Type B pancreatic cell (in vitro differentiated cells): ENCODE data around the gene CACNA1B. TPM values are rescaled to one million over a fixed set of nuclear protein-coding genes. Genes with fewer than 3 reads are reported as not detected.

Source experiments
- DNase-seq: peaks from one replicate; pipeline ENCODE4 v3.0.0; 2021; ENCODE audit warnings: mixed read lengths; ENCODE audit not compliant: unreplicated experiment; ENCODE audit errors: extremely low spot score
- H3K27ac Mint-ChIP-seq: 2 replicates; pipeline ENCODE4 v1.8.0; 2021; ENCODE audit warnings: mild to moderate bottlenecking, mixed read lengths
- H3K27me3 Mint-ChIP-seq: 2 replicates; pipeline ENCODE4 v1.8.0; 2021; ENCODE audit warnings: mixed read lengths
- H3K36me3 Mint-ChIP-seq: 2 replicates; pipeline ENCODE4 v1.8.0; 2021; ENCODE audit warnings: mixed read lengths
- H3K4me1 Mint-ChIP-seq: one replicate; pipeline ENCODE4 v1.8.0; 2021; ENCODE audit warnings: mixed read lengths; ENCODE audit not compliant: unreplicated experiment
- H3K4me3 Mint-ChIP-seq: 2 replicates; pipeline ENCODE4 v1.8.0; 2021; ENCODE audit warnings: mild to moderate bottlenecking, mixed read lengths
- H3K9me3 Mint-ChIP-seq: 2 replicates; pipeline ENCODE4 v1.8.0; 2021; ENCODE audit warnings: mixed read lengths
- CTCF ChIP-seq: fragments of 200-600 bp; sonication (generic); conservative IDR thresholded peaks from 2 replicates; pipeline ENCODE4 v1.5.0; 2021; ENCODE audit warnings: antibody characterized with exemption, mild to moderate bottlenecking
- total RNA-seq: library from RNA; stranded (reverse); gene quantifications from 2 replicates; pipeline ENCODE4 v1.2.1, GENCODE V29; 2021; ENCODE audit warnings: low replicate concordance

The CACNA1B gene
- total RNA-seq, 1 donor from 2014 or later = 2.4 TPM

- Mint-ChIP-seq H3K4me1 (no peaks in the 10 kb centered on the region), H3K36me3 (no peaks in the 10 kb centered on the region), H3K4me3 (no peak overlapping the region), H3K27me3 (peaks cover 4% of the 10 kb centered on the region), H3K9me3 (no peaks in the 10 kb centered on the region), H3K27ac (no peak overlapping the region)
- no peak for TF ChIP-seq CTCF
- DNase-seq = peak; percentile 34
Observed at GRCh38 chr9:137913771-137914767, 36.5 kb downstream of the CACNA1B start.

- peaks cover 4% of the 10 kb centered on the region for H3K27me3 Mint-ChIP-seq
- no peaks in the 10 kb centered on the region for H3K36me3 Mint-ChIP-seq
- no peak overlapping the region for H3K4me3 Mint-ChIP-seq
- no peaks in the 10 kb centered on the region for H3K9me3 Mint-ChIP-seq
- no peak overlapping the region for H3K27ac Mint-ChIP-seq
- peak; percentile 36 for DNase-seq
- H3K4me1 Mint-ChIP-seq = no peaks in the 10 kb centered on the region
- TF ChIP-seq CTCF = no peak
Observed at GRCh38 chr9:137916540-137916939, 39.0 kb downstream of the CACNA1B start.

DNA sequence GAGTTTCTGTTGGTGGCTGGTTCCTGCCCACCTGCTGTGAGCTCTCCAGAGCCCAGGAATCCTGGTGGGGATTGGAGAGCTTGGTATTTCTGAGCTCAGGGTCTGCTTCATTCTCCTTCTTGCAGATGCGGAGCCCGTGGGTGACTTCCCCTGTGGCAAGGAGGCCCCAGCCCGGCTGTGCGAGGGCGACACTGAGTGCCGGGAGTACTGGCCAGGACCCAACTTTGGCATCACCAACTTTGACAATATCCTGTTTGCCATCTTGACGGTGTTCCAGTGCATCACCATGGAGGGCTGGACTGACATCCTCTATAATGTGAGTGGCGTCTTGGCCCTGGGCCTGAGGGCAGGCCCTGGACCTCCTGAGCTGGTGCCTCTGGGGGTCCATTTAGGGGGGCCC is 39.5 kb downstream of the CACNA1B start:
- Mint-ChIP-seq H3K27me3 (peaks cover 1% of the 10 kb centered on the region), H3K9me3 (no peaks in the 10 kb centered on the region), H3K27ac (no peak overlapping the region), H3K36me3 (no peaks in the 10 kb centered on the region), H3K4me3 (no peak overlapping the region), H3K4me1 (no peaks in the 10 kb centered on the region)
- DNase-seq = peak; percentile 36
- TF ChIP-seq CTCF = no peak

- Mint-ChIP-seq H3K27ac (no peak overlapping the region), H3K4me1 (no peaks in the 10 kb centered on the region), H3K36me3 (no peaks in the 10 kb centered on the region), H3K27me3 (no peaks in the 10 kb centered on the region), H3K4me3 (no peak overlapping the region), H3K9me3 (no peaks in the 10 kb centered on the region)
- no peak for TF ChIP-seq CTCF
- peak; percentile 37 for DNase-seq
Observed at GRCh38 chr9:137917795-137918194, 40.2 kb downstream of the CACNA1B start.

DNA sequence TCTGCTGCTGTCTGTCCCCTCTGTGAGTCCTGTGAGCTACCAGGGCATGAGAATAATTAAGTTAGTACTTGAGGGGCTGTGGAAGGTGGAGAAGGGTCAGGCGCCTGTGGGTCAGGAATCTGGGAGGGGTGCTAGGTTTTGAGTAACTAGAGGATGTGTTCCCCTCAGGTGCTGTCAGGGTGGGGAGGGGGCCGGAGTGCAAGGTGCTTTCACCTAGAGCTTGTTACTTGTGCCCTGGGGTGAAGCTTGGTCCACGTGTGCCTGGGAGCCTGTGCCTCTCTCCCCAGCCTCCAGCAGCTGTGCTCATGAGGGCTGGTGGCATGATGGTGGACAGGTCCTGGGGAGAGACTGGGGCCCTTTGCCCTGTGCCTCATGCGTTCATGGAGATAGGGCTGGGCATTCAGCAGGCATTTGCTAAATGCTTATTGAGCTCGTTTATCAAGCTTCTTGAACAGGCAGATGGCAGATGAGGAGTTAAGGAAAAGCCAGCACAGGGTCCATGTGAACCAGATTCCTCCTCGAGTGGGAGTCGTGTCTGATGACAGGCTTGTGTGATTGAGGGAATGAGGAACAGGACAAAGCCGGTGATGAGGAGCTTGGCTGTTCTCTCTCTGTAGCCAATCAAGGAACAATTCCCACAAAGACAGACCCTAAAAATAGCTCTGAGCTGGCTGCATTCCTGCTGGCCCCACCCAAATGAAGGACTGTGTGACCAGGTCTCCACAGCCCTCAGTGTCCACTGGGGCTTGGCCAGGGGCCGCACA is 40.9 kb downstream of the CACNA1B start:
- no peaks in the 10 kb centered on the region for H3K27me3 Mint-ChIP-seq
- H3K4me3 Mint-ChIP-seq = no peak overlapping the region
- no peaks in the 10 kb centered on the region for H3K9me3 Mint-ChIP-seq
- H3K36me3 Mint-ChIP-seq = no peaks in the 10 kb centered on the region
- TF ChIP-seq CTCF = no peak
- H3K4me1 Mint-ChIP-seq = no peaks in the 10 kb centered on the region
- peak; percentile 18 for DNase-seq
- H3K27ac Mint-ChIP-seq = no peak overlapping the region
